Measurements from ENCODE around the gene ANO3. TPM values are rescaled to one million over a fixed set of nuclear protein-coding genes. Genes with fewer than 3 reads are reported as not detected.

Gene ANO3
- total RNA-seq, 3 donors from 2014 or later (not counting 1 experiment from before 2014, with no cell fraction given), result not detected

DNA sequence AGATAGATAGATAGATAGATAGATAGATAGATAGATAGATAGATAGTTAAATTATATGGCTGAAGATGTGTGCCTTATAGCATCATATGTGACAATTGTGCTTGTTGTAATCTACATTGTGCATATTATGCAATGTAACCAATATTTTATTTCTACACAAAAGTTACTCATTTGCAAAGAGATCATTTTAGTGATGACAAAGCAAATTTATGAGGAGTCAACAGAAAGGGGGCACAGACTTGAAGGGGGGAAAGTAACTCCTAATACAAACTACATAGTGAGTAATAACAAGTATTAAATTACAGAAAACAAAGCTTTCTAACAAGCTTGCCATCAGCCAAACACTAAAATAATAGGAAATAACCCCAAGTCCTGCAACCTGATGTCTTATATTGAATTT lies 133.3 kb downstream of the ANO3 start:
- Histone ChIP-seq H3K27ac (ENCODE audit: low read length) (no peak overlapping the region), H3K4me1 (ENCODE audit: control insufficient read depth, insufficient read depth, low read length) (no peaks in the 10 kb centered on the region), H3K9me3 (ENCODE audit: control insufficient read depth, insufficient read depth, low read length) (no peaks in the 10 kb centered on the region), H3K36me3 (ENCODE audit: control insufficient read depth, insufficient read depth, low read length) (no peaks in the 10 kb centered on the region), H3K27me3 (ENCODE audit: control insufficient read depth, insufficient read depth, low read length) (no peaks in the 10 kb centered on the region), H3K4me3 (ENCODE audit: low read length) (no peak overlapping the region)
- ATAC-seq (no peak), DNase-seq (no peak)
- no peak overlapping the region for H3K4me3 Mint-ChIP-seq
- TF ChIP-seq CTCF (IDR thresholded peaks at IDR 0.05), result no peak
- peaks cover 11 to 12% of the 10 kb centered on the region in 2 donors for H3K9me3 Mint-ChIP-seq
- no peak overlapping the region for H3K27ac Mint-ChIP-seq
- H3K4me1 Mint-ChIP-seq, result no peaks in the 10 kb centered on the region
- no peaks in the 10 kb centered on the region for H3K27me3 Mint-ChIP-seq (ENCODE audit: low read depth in 2 of 2)
- no peaks in the 10 kb centered on the region for H3K36me3 Mint-ChIP-seq
- intact Hi-C loops (cut with micrococcal nuclease), result no loop called here

- H3K27me3 ChIP-seq (ENCODE audit: control insufficient read depth, insufficient read depth, low read length), result no peaks in the 10 kb centered on the region
- Mint-ChIP-seq H3K27me3 (ENCODE audit: low read depth in 2 of 2) (no peaks in the 10 kb centered on the region), H3K9me3 (peaks cover 5 to 8% of the 10 kb centered on the region in 2 donors), H3K27ac (no peak overlapping the region), H3K4me1 (no peaks in the 10 kb centered on the region), H3K36me3 (no peaks in the 10 kb centered on the region), H3K4me3 (no peak overlapping the region)
- ATAC-seq (no peak), DNase-seq (no peak)
- H3K4me3 ChIP-seq (ENCODE audit: low read length), result no peak overlapping the region
- no CpG with 5 or more reads among the region's 1 CpG for WGBS (ENCODE audit: insufficient coverage)
- no peaks in the 10 kb centered on the region for H3K9me3 ChIP-seq (ENCODE audit: control insufficient read depth, insufficient read depth, low read length)
- no peak for TF ChIP-seq CTCF (IDR thresholded peaks at IDR 0.05)
- H3K36me3 ChIP-seq (ENCODE audit: control insufficient read depth, insufficient read depth, low read length), result no peaks in the 10 kb centered on the region
- H3K4me1 ChIP-seq (ENCODE audit: control insufficient read depth, insufficient read depth, low read length), result no peaks in the 10 kb centered on the region
- intact Hi-C loops (cut with micrococcal nuclease), result no loop called here
- no peak overlapping the region for H3K27ac ChIP-seq (ENCODE audit: low read length)
These were observed 135.6 kb downstream of the ANO3 start for GRCh38 chr11:26467506-26467905.

DNA sequence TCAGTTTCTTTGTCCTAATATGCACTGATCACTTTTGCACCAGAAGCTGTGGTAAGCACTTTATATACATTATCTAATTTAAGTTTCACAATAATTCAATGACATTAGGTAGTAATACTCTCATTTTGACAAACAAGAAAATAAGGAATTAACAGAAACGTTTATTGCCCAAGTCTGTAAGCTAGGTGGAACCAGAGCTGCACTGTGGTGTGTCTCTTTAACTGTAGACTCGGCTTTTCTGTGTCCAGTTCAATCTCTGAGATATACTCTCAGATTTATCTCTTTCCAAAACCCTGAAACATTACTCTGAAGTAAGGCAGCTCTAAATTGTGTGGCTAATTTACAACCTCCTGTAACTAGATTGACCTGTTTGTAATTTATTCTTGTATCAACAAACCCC lies 139.1 kb downstream of the ANO3 start:
- WGBS (ENCODE audit: insufficient coverage), result 29% methylated on average over 2 of the region's 2 CpGs

More for the DNA sequence above, 139.1 kb downstream of the ANO3 start:
- Histone ChIP-seq H3K27ac (ENCODE audit: low read length) (no peak overlapping the region), H3K36me3 (ENCODE audit: control insufficient read depth, insufficient read depth, low read length) (no peaks in the 10 kb centered on the region), H3K9me3 (ENCODE audit: control insufficient read depth, insufficient read depth, low read length) (no peaks in the 10 kb centered on the region), H3K4me3 (ENCODE audit: low read length) (no peak overlapping the region), H3K27me3 (ENCODE audit: control insufficient read depth, insufficient read depth, low read length) (no peaks in the 10 kb centered on the region), H3K4me1 (ENCODE audit: control insufficient read depth, insufficient read depth, low read length) (no peaks in the 10 kb centered on the region)
- ATAC-seq, result no peak
- Mint-ChIP-seq H3K27ac (no peak overlapping the region), H3K27me3 (ENCODE audit: low read depth in 2 of 2) (no peaks in the 10 kb centered on the region), H3K4me1 (no peaks in the 10 kb centered on the region), H3K36me3 (no peaks in the 10 kb centered on the region), H3K4me3 (no peak overlapping the region), H3K9me3 (peaks cover 5 to 8% of the 10 kb centered on the region in 2 donors)
- TF ChIP-seq CTCF (IDR thresholded peaks at IDR 0.05), result no peak
- DNase-seq, result no peak
- intact Hi-C loops (cut with micrococcal nuclease), result no loop called here

Measured in natural killer cell (primary cell).